ENCODE data around the gene ARMC8.

DNA sequence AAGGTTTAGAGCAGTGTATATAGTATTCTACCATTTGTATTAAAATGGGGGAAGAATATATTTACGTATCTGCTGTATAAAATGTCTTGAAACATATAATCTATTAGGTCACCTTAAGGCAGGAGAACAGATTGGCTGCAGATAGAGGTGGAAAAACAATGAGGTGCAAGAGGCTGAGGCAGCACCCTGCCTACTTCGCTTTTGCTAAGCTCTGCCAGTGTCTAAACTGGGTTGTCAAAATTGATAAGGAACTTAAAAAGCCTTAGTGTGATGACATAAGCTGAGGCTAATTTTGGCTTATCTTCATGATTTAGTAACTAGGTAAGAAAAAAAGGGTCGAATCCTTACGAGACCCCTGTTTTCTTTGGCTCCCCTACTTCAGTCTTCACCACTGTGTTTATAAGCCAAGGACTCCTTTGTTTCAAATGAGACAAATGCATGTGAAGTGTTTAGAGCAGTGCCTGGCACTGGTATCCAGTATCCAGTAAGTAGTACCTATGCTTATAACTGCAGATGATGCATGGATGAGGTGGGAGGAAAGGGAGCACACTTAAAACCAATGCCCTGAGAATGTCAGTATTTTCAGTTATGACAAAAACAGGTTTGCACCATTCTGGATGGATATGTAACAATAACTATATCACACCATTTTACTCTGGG is 45.7 kb downstream of the ARMC8 start:
- TF ChIP-seq CTCF (IDR thresholded peaks at IDR 0.05; ENCODE audit: low read depth, low read length) (no peak), POLR2A (IDR thresholded peaks at IDR 0.05; ENCODE audit: extremely low read depth, insufficient read length) (no peak), MAX (IDR thresholded peaks at IDR 0.05; ENCODE audit: low read depth, low read length) (no peak), MYC (IDR thresholded peaks at IDR 0.05; ENCODE audit: low read depth, low read length) (no peak)
